A549 (cell line): Measurements from ENCODE around the gene CEP19. TPM values are rescaled to one million over a fixed set of nuclear protein-coding genes. Genes with fewer than 3 reads are reported as not detected.

Experiments used
- ATAC-seq, 2 experiments: fragments of 200-7000 bp in 1 of 2; fragments of >200 bp in 1 of 2; cut with Nextera tagmentation in 1 of 2; cut with Tn5 transposase in 1 of 2; 3 replicates each; pipeline versions ENCODE4 v1.8.0 to v1.9.1; 2018 to 2020; ENCODE audit warnings: mild to moderate bottlenecking in 1 of 2, moderate library complexity in 1 of 2
- CTCF ChIA-PET: fragments of 300-600 bp; sonication (Branson Sonifier 250); formaldehyde crosslinking; extraction: SDS; loops from one replicate; lab custom pipeline; 2021; ENCODE audit warnings: antibody characterized with exemption, inconsistent platforms; lab: Yijun Ruan, JAX
- POLR2A ChIA-PET: fragments of 350-600 bp; formaldehyde crosslinking; extraction: SDS; loops from one replicate; lab custom pipeline; 2021; ENCODE audit warnings: antibody characterized with exemption, inconsistent platforms; lab: Yijun Ruan, JAX
- DNase-seq, 2 experiments: peaks; one replicate each; pipeline versions ENCODE4 v3.0.0 to v3.0.0-alpha.2; 2011 to 2016; ENCODE audit warnings: low read depth in 1 of 2, low spot score in 1 of 2
- FAIRE-seq: peaks from 2 replicates; lab custom pipeline; 2011; peaks lifted over from hg19 to GRCh38; lab: Jason Lieb, UNC
- H3K27ac ChIP-seq, 2 experiments: fragments of >200 bp; sonication (Bioruptor Twin); formaldehyde crosslinking; 3 replicates each; pipeline ENCODE4 v1.5.1; 2016 to 2017
- H3K4me1 ChIP-seq: fragments of >200 bp; sonication (Bioruptor Twin); formaldehyde crosslinking; 3 replicates; pipeline ENCODE4 v1.6.1; 2016
- H3K4me2 ChIP-seq: fragments of >200 bp; sonication (Bioruptor Twin); formaldehyde crosslinking; 3 replicates; pipeline ENCODE4 v1.6.1; 2016
- H3K4me3 ChIP-seq: fragments of >200 bp; sonication (Bioruptor Twin); formaldehyde crosslinking; 3 replicates; pipeline ENCODE4 v1.5.1; 2016
- H3K9me3 ChIP-seq: fragments of >200 bp; sonication (Bioruptor Twin); formaldehyde crosslinking; 3 replicates; pipeline ENCODE4 v1.6.1; 2016
- ATOH8 ChIP-seq: fragments of 250-450 bp; sonication (Bioruptor Pico); IDR thresholded peaks from 2 replicates; pipeline ENCODE4 v1.5.0; 2020; ENCODE audit warnings: low read depth, mild to moderate bottlenecking, moderate library complexity
- BHLHE40 ChIP-seq: IDR thresholded peaks from 2 replicates; pipeline ENCODE4 v1.6.1; 2012; ENCODE audit warnings: low read depth, low read length, inconsistent platforms
- CBX8 ChIP-seq: fragments of 200-600 bp; sonication (generic); IDR thresholded peaks from 2 replicates; pipeline ENCODE4 v1.6.1; 2016
- CEBPB ChIP-seq, 2 experiments: fragments of >200 bp in 1 of 2; sonication (Bioruptor Twin) in 1 of 2; formaldehyde crosslinking in 1 of 2; IDR thresholded peaks; 2 replicates each; pipeline ENCODE4 v1.6.1; 2012 to 2016
- CHD4 ChIP-seq: fragments of 200-600 bp; sonication (generic); IDR thresholded peaks from 2 replicates; pipeline ENCODE4 v1.6.1; 2016; ENCODE audit warnings: antibody characterized with exemption, mild to moderate bottlenecking, borderline replicate concordance
- E2F6 ChIP-seq: IDR thresholded peaks from 2 replicates; pipeline ENCODE4 v1.6.1; 2012; ENCODE audit warnings: low read depth, borderline replicate concordance
- EHF ChIP-seq: fragments of 250-450 bp; sonication (Bioruptor Pico); IDR thresholded peaks from 2 replicates; pipeline ENCODE4 v1.5.0; 2020; ENCODE audit warnings: mild to moderate bottlenecking
- EHMT2 ChIP-seq: fragments of 200-600 bp; sonication (generic); IDR thresholded peaks from 2 replicates; pipeline ENCODE4 v1.6.1; 2016; ENCODE audit warnings: antibody characterized with exemption, low read depth, mild to moderate bottlenecking, moderate library complexity
- FOSL2 ChIP-seq, 2 experiments: fragments of 450-650 bp in 1 of 2; fragments of >200 bp in 1 of 2; sonication (Bioruptor Twin) in 1 of 2; formaldehyde crosslinking; IDR thresholded peaks; 2 replicates each; pipeline versions ENCODE4 v1.5.0 to v1.6.1; 2016 to 2020; ENCODE audit warnings: mild to moderate bottlenecking in 1 of 2, moderate library complexity in 1 of 2
- HDAC2 ChIP-seq: fragments of 200-600 bp; sonication (generic); IDR thresholded peaks from 2 replicates; pipeline ENCODE4 v1.6.1; 2016
- JUN ChIP-seq, 2 experiments: fragments of >200 bp; sonication (Bioruptor Twin); formaldehyde crosslinking; IDR thresholded peaks; 2 replicates in 1 of 2; 3 replicates in 1 of 2; pipeline ENCODE4 v1.6.1; 2016 to 2017
- JUNB ChIP-seq: fragments of >200 bp; sonication (Bioruptor Twin); formaldehyde crosslinking; IDR thresholded peaks from 2 replicates; pipeline ENCODE4 v1.6.1; 2016
- KDM5A ChIP-seq: fragments of 200-600 bp; sonication (generic); IDR thresholded peaks from 2 replicates; pipeline ENCODE4 v1.6.1; 2016; ENCODE audit warnings: antibody characterized with exemption, mild to moderate bottlenecking
- MAFK ChIP-seq: fragments of 450-650 bp; IDR thresholded peaks from 2 replicates; pipeline ENCODE4 v1.6.1; 2014; ENCODE audit not compliant: partially characterized antibody
- PBX3 ChIP-seq: IDR thresholded peaks from 2 replicates; pipeline ENCODE4 v1.6.1; 2012
- RCOR1 ChIP-seq: fragments of 150-350 bp; IDR thresholded peaks from 2 replicates; pipeline ENCODE4 v1.6.1; 2014; ENCODE audit warnings: antibody characterized with exemption, low read length, low read depth
- RFX5 ChIP-seq: fragments of 450-650 bp; IDR thresholded peaks from 2 replicates; pipeline ENCODE4 v1.7.1; 2014; ENCODE audit warnings: antibody characterized with exemption, mild to moderate bottlenecking, moderate library complexity
- SMC3 ChIP-seq: fragments of >200 bp; sonication (Bioruptor Twin); formaldehyde crosslinking; IDR thresholded peaks from 3 replicates; pipeline ENCODE4 v1.6.1; 2018; ENCODE audit warnings: inconsistent platforms
- TFCP2L1 ChIP-seq: fragments of 250-450 bp; sonication (Bioruptor Pico); IDR thresholded peaks from 2 replicates; pipeline ENCODE4 v1.5.0; 2021; ENCODE audit warnings: mild to moderate bottlenecking
- USF2 ChIP-seq: fragments of 450-650 bp; IDR thresholded peaks from 2 replicates; pipeline ENCODE4 v1.6.1; 2014; ENCODE audit warnings: antibody characterized with exemption
- WGBS: methylation state at CpG from one replicate; pipeline ENCODE4 v1.1.6; 2017; ENCODE audit errors: missing lambda C conversion rate; 5-methylcytosine and 5-hydroxymethylcytosine counted together
- polyA plus RNA-seq, 4 experiments: library from polyadenylated mRNA; depleted of rRNA in 3 of 4; stranded (reverse); fragments of >200 nt; fragmentation: RNase III in 1 of 4; extraction: RNeasy Plus Mini Kit Qiagen cat#74134 plus additional on column Dnase treatment in 1 of 4; gene quantifications; 2 replicates in 3 of 4; 3 replicates in 1 of 4; pipeline ENCODE4 v1.2.3, GENCODE V29; 2011 to 2017

The CEP19 gene
- polyA plus RNA-seq, 2 of the 4 experiments (the other 2 are of a cell fraction), result 4.5 to 5.3 TPM

GRCh38 chr3:196697270-196697669 is 14.8 kb downstream of the CEP19 start:
- Histone ChIP-seq H3K27ac (no peak overlapping the region), H3K9me3 (no peaks in the 10 kb centered on the region), H3K4me2 (no peak overlapping the region), H3K4me3 (no peak overlapping the region), H3K4me1 (no peaks in the 10 kb centered on the region)
- CTCF ChIA-PET, result interaction anchor here (1.6 kb wide), 1 partner anchor 88 kb away, joined by 6 read pairs; no protein-coding TSS in a partner anchor
- no peak for ATAC-seq
- TF ChIP-seq PBX3 (no peak), CHD4 (no peak), TFCP2L1 (CRISPR knock-in tag) (no peak), RCOR1 (no peak), CBX8 (no peak), ATOH8 (CRISPR knock-in tag) (no peak)
- no peak for FAIRE-seq
- 91% methylated on average over 5 of the region's 5 CpGs for WGBS
- POLR2A ChIA-PET, result no interaction called here
- no peak for DNase-seq

GRCh38 chr3:196695849-196696226 is 16.2 kb downstream of the CEP19 start:
- CTCF ChIA-PET, result no interaction called here
- Histone ChIP-seq H3K4me3 (no peak overlapping the region), H3K4me2 (no peak overlapping the region), H3K9me3 (no peaks in the 10 kb centered on the region)
- WGBS, result 87% methylated on average over 5 of the region's 5 CpGs
- no peak for DNase-seq
- TF ChIP-seq USF2 (no peak), HDAC2 (no peak), CEBPB (IDR thresholded peaks at IDR 0.05) (no peak), E2F6 (no peak), PBX3 (no peak), BHLHE40 (no peak), MAFK (no peak), RFX5 (no peak), RCOR1 (no peak), JUNB (no peak), KDM5A (no peak), SMC3 (no peak), CHD4 (no peak), TFCP2L1 (CRISPR knock-in tag) (no peak), FOSL2 (IDR thresholded peaks at IDR 0.05) (no peak), FOSL2 (CRISPR knock-in tag; IDR thresholded peaks at IDR 0.05) (no peak), EHF (CRISPR knock-in tag) (no peak), EHMT2 (no peak), JUN (IDR thresholded peaks at IDR 0.05) (no peak)
- TF ChIP-seq, all 56 proteins: peak for 0
- Histone ChIP-seq H3K4me1 (no peaks in the 10 kb centered on the region), H3K27ac (no peak overlapping the region)
- no peak for FAIRE-seq
- POLR2A ChIA-PET, result no interaction called here
- no peak for ATAC-seq
